ENCODE data around the gene PROZ.
"Not testable (repeated sequence)": the region's sequence is repeated elsewhere in the genome, so short reads cannot be mapped to it uniquely, and the experiment has no call there.

The PROZ gene

GRCh38 chr13:113160983-113161382 is 2.5 kb downstream of the PROZ start:
- Histone ChIP-seq H3K27me3 (ENCODE audit: insufficient read depth, insufficient read length) (peaks cover 17% of the 10 kb centered on the region), H3K4me3 (ENCODE audit: insufficient read length, low read depth) (no peak overlapping the region), H3K4me1 (ENCODE audit: insufficient read depth, insufficient read length) (peaks cover 5% of the 10 kb centered on the region)

GRCh38 chr13:113161433-113161832 is 3.0 kb downstream of the PROZ start:
- TF ChIP-seq YY1 (IDR thresholded peaks at IDR 0.05; ENCODE audit: insufficient read depth, insufficient read length), result no peak
- TF ChIP-seq ZNF274 (IDR thresholded peaks at IDR 0.05; ENCODE audit: low read depth, low read length), result no peak
- TF ChIP-seq SUZ12 (IDR thresholded peaks at IDR 0.05; ENCODE audit: extremely low read depth, insufficient read depth, insufficient read length), result no peak
- DNase-seq (ENCODE audit: low read depth, low spot score), result no peak
- Histone ChIP-seq H3K9ac (ENCODE audit: insufficient read length, low read depth) (no peak overlapping the region), H3K36me3 (ENCODE audit: insufficient read depth, insufficient read length, low read length) (peaks cover 10% of the 10 kb centered on the region), H3K4me1 (ENCODE audit: insufficient read depth, insufficient read length) (peaks cover 5% of the 10 kb centered on the region), H3K4me3 (ENCODE audit: insufficient read length, low read depth) (no peak overlapping the region), H3K9me3 (ENCODE audit: insufficient read depth, low read length) (no peaks in the 10 kb centered on the region), H3K27me3 (ENCODE audit: insufficient read depth, insufficient read length) (peaks cover 17% of the 10 kb centered on the region)

More at GRCh38 chr13:113160983-113161382, 2.5 kb downstream of the PROZ start:
- no peak for TF ChIP-seq SUZ12 (IDR thresholded peaks at IDR 0.05; ENCODE audit: extremely low read depth, insufficient read depth, insufficient read length)
- TF ChIP-seq YY1 (IDR thresholded peaks at IDR 0.05; ENCODE audit: insufficient read depth, insufficient read length), result no peak
- Histone ChIP-seq H3K9ac (ENCODE audit: insufficient read length, low read depth) (no peak overlapping the region), H3K9me3 (ENCODE audit: insufficient read depth, low read length) (no peaks in the 10 kb centered on the region), H3K36me3 (ENCODE audit: insufficient read depth, insufficient read length, low read length) (peaks cover 6% of the 10 kb centered on the region)
- DNase-seq (ENCODE audit: low read depth, low spot score), result no peak

GRCh38 chr13:113161975-113162374 is 3.5 kb downstream of the PROZ start:
- Histone ChIP-seq H3K27me3 (ENCODE audit: insufficient read depth, insufficient read length) (peaks cover 17% of the 10 kb centered on the region), H3K36me3 (ENCODE audit: insufficient read depth, insufficient read length, low read length) (peaks cover 14% of the 10 kb centered on the region)
- not testable (repeated sequence) for DNase-seq (ENCODE audit: low read depth, low spot score); H3K4me1 ChIP-seq (ENCODE audit: insufficient read depth, insufficient read length); H3K4me3 ChIP-seq (ENCODE audit: insufficient read length, low read depth); H3K9me3 ChIP-seq (ENCODE audit: insufficient read depth, low read length); H3K9ac ChIP-seq (ENCODE audit: insufficient read length, low read depth)

- Histone ChIP-seq H3K9ac (ENCODE audit: insufficient read length, low read depth) (no peak overlapping the region), H3K4me3 (ENCODE audit: insufficient read length, low read depth) (no peak overlapping the region), H3K9me3 (ENCODE audit: insufficient read depth, low read length) (no peaks in the 10 kb centered on the region), H3K4me1 (ENCODE audit: insufficient read depth, insufficient read length) (peaks cover 2% of the 10 kb centered on the region), H3K36me3 (ENCODE audit: insufficient read depth, insufficient read length, low read length) (peaks cover 19% of the 10 kb centered on the region), H3K27me3 (ENCODE audit: insufficient read depth, insufficient read length) (peaks cover 17% of the 10 kb centered on the region)
- TF ChIP-seq YY1 (IDR thresholded peaks at IDR 0.05; ENCODE audit: insufficient read depth, insufficient read length), result no peak
- TF ChIP-seq ZNF274 (IDR thresholded peaks at IDR 0.05; ENCODE audit: low read depth, low read length), result no peak
- TF ChIP-seq SUZ12 (IDR thresholded peaks at IDR 0.05; ENCODE audit: extremely low read depth, insufficient read depth, insufficient read length), result no peak
- DNase-seq (ENCODE audit: low read depth, low spot score), result no peak
Observed at GRCh38 chr13:113162783-113163685, 4.6 kb downstream of the PROZ start.

GRCh38 chr13:113164492-113164891 is 6.0 kb downstream of the PROZ start:
- no peak overlapping the region for H3K9ac ChIP-seq (ENCODE audit: insufficient read length, low read depth)
- peaks cover 31% of the 10 kb centered on the region for H3K36me3 ChIP-seq (ENCODE audit: insufficient read depth, insufficient read length, low read length)
- H3K27me3 ChIP-seq (ENCODE audit: insufficient read depth, insufficient read length), result peaks cover 17% of the 10 kb centered on the region
- H3K4me3 ChIP-seq (ENCODE audit: insufficient read length, low read depth), result no peak overlapping the region
- TF ChIP-seq SUZ12 (IDR thresholded peaks at IDR 0.05; ENCODE audit: extremely low read depth, insufficient read depth, insufficient read length), result no peak
- no peak for TF ChIP-seq ZNF274 (IDR thresholded peaks at IDR 0.05; ENCODE audit: low read depth, low read length)
- no peak for TF ChIP-seq YY1 (IDR thresholded peaks at IDR 0.05; ENCODE audit: insufficient read depth, insufficient read length)
- no peak for DNase-seq (ENCODE audit: low read depth, low spot score)
- H3K4me1 ChIP-seq (ENCODE audit: insufficient read depth, insufficient read length), result no peaks in the 10 kb centered on the region
- H3K9me3 ChIP-seq (ENCODE audit: insufficient read depth, low read length), result no peaks in the 10 kb centered on the region

- no peaks in the 10 kb centered on the region for H3K4me1 ChIP-seq (ENCODE audit: insufficient read depth, insufficient read length)
- no peak overlapping the region for H3K9ac ChIP-seq (ENCODE audit: insufficient read length, low read depth)
- peaks cover 11% of the 10 kb centered on the region for H3K27me3 ChIP-seq (ENCODE audit: insufficient read depth, insufficient read length)
- H3K9me3 ChIP-seq (ENCODE audit: insufficient read depth, low read length), result no peaks in the 10 kb centered on the region
- H3K36me3 ChIP-seq (ENCODE audit: insufficient read depth, insufficient read length, low read length), result peaks cover 39% of the 10 kb centered on the region
- no peak for DNase-seq (ENCODE audit: low read depth, low spot score)
- H3K4me3 ChIP-seq (ENCODE audit: insufficient read length, low read depth), result no peak overlapping the region
- no peak for TF ChIP-seq YY1 (IDR thresholded peaks at IDR 0.05; ENCODE audit: insufficient read depth, insufficient read length)
- no peak for TF ChIP-seq ZNF274 (IDR thresholded peaks at IDR 0.05; ENCODE audit: low read depth, low read length)
- no peak for TF ChIP-seq SUZ12 (IDR thresholded peaks at IDR 0.05; ENCODE audit: extremely low read depth, insufficient read depth, insufficient read length)
Observed at GRCh38 chr13:113166266-113166665, 7.8 kb downstream of the PROZ start.

GRCh38 chr13:113166681-113167080 is 8.2 kb downstream of the PROZ start:
- Histone ChIP-seq H3K27me3 (ENCODE audit: insufficient read depth, insufficient read length) (peaks cover 11% of the 10 kb centered on the region), H3K4me3 (ENCODE audit: insufficient read length, low read depth) (no peak overlapping the region), H3K36me3 (ENCODE audit: insufficient read depth, insufficient read length, low read length) (peaks cover 43% of the 10 kb centered on the region), H3K9ac (ENCODE audit: insufficient read length, low read depth) (no peak overlapping the region), H3K4me1 (ENCODE audit: insufficient read depth, insufficient read length) (no peaks in the 10 kb centered on the region), H3K9me3 (ENCODE audit: insufficient read depth, low read length) (no peaks in the 10 kb centered on the region)
- no peak for DNase-seq (ENCODE audit: low read depth, low spot score)
- no peak for TF ChIP-seq SUZ12 (IDR thresholded peaks at IDR 0.05; ENCODE audit: extremely low read depth, insufficient read depth, insufficient read length)
- TF ChIP-seq ZNF274 (IDR thresholded peaks at IDR 0.05; ENCODE audit: low read depth, low read length), result no peak
- TF ChIP-seq YY1 (IDR thresholded peaks at IDR 0.05; ENCODE audit: insufficient read depth, insufficient read length), result no peak

All from NT2/D1 (cell line).